Breast epithelium (tissue), 3 donors: ENCODE measurements around the gene VMAC.

ENCODE experiments used
- POLR2A ChIP-seq: fragments of 450-650 bp; IDR thresholded peaks from one replicate; pipeline ENCODE4 v1.6.1; 2016; ENCODE audit warnings: antibody characterized with exemption, mild to moderate bottlenecking, moderate library complexity
- POLR2AphosphoS5 ChIP-seq, 3 donors: sonication (generic); formaldehyde crosslinking; IDR thresholded peaks; one replicate each; pipeline ENCODE4 v1.6.1; 2017; ENCODE audit warnings: antibody characterized with exemption in 3 of 3
- TF ChIP-seq, protein P1 (sequence below), 3 donors: fragments of 450-650 bp; IDR thresholded peaks; one replicate each; pipeline ENCODE4 v1.5.1; 2016 to 2017; ENCODE audit warnings: antibody characterized with exemption in 3 of 3, mild to moderate bottlenecking in 3 of 3, moderate library complexity in 3 of 3

DNA sequence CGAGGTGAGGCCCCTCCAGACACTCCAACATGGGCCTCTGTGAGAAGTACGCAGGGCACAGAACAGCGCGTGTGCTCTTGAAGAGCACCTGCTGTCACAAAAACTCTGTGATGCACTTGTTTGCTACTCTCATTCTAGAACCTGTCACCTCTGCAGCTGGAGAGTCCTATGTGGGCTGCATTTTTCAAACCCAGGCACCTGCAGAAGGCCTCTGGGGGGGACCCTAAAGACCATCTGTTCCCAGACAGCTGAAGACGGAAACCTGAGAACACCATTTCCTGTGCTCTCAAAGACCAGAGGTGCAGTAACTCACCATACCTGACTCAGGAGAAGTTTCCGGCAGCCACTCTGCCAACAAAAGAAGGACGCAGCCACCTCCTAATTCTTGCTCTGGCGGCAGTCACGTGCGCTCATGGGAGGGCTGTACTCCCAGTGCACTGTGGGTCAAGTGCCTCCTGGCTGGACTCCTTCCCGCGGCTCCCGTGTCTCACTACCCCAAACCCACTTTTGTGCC lies 45.2 kb downstream of the VMAC start:
- no peak for TF ChIP-seq POLR2A
- TF ChIP-seq, protein P1, sequence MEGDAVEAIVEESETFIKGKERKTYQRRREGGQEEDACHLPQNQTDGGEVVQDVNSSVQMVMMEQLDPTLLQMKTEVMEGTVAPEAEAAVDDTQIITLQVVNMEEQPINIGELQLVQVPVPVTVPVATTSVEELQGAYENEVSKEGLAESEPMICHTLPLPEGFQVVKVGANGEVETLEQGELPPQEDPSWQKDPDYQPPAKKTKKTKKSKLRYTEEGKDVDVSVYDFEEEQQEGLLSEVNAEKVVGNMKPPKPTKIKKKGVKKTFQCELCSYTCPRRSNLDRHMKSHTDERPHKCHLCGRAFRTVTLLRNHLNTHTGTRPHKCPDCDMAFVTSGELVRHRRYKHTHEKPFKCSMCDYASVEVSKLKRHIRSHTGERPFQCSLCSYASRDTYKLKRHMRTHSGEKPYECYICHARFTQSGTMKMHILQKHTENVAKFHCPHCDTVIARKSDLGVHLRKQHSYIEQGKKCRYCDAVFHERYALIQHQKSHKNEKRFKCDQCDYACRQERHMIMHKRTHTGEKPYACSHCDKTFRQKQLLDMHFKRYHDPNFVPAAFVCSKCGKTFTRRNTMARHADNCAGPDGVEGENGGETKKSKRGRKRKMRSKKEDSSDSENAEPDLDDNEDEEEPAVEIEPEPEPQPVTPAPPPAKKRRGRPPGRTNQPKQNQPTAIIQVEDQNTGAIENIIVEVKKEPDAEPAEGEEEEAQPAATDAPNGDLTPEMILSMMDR (IDR thresholded peaks at IDR 0.05), result no peak
- TF ChIP-seq POLR2AphosphoS5 (IDR thresholded peaks at IDR 0.05), result no peak
